Esophagus (tissue), 2 donors: ENCODE measurements around the gene HSD17B2. TPM values are rescaled to one million over a fixed set of nuclear protein-coding genes. Genes with fewer than 3 reads are reported as not detected.

Experiments used
- H3K27ac ChIP-seq, 2 donors: one replicate each; pipeline ENCODE4 v1.5.1; 2013; ENCODE audit warnings: low read depth in 2 of 2, mild to moderate bottlenecking in 2 of 2, inconsistent platforms in 1 of 2, low read length in 1 of 2, moderate library complexity in 1 of 2
- H3K27me3 ChIP-seq, 2 donors: one replicate each; pipeline ENCODE4 v1.6.1; 2013; ENCODE audit warnings: low read length in 2 of 2, control low read depth in 1 of 2, mild to moderate bottlenecking in 1 of 2; ENCODE audit not compliant: insufficient read depth in 2 of 2, control insufficient read depth in 1 of 2
- H3K36me3 ChIP-seq, 2 donors: one replicate each; pipeline ENCODE4 v1.6.1; 2013; ENCODE audit warnings: low read length in 1 of 2; ENCODE audit not compliant: control insufficient read depth in 2 of 2, insufficient read depth in 2 of 2
- H3K4me1 ChIP-seq, 2 donors: one replicate each; pipeline ENCODE4 v1.6.1; 2013; ENCODE audit warnings: low read length in 1 of 2; ENCODE audit not compliant: control insufficient read depth in 2 of 2, insufficient read depth in 2 of 2
- H3K4me3 ChIP-seq, 2 donors: one replicate each; pipeline ENCODE4 v1.5.1; 2013; ENCODE audit warnings: low read length in 2 of 2, mild to moderate bottlenecking in 2 of 2, low read depth in 1 of 2, moderate library complexity in 1 of 2
- H3K9me3 ChIP-seq, 2 donors: one replicate each; pipeline ENCODE4 v1.6.1; 2013; ENCODE audit warnings: mild to moderate bottlenecking in 2 of 2, low read depth in 1 of 2, low read length in 1 of 2, moderate library complexity in 1 of 2; ENCODE audit not compliant: control insufficient read depth in 2 of 2, insufficient read depth in 1 of 2
- WGBS, 2 donors: extraction: QIAGEN DNeasy Blood & Tissue Kit; methylation state at CpG; one replicate each; pipeline ENCODE4 v1.1.7; 2013; 5-methylcytosine and 5-hydroxymethylcytosine counted together
- polyA plus RNA-seq, 2 donors: library from polyadenylated mRNA; stranded (reverse); fragments of 200-250 nt; gene quantifications; one replicate each; pipeline ENCODE4 v1.2.3, GENCODE V29; 2013
- donor health status: healthy with polysubstance abuse.
- donor health status: Bipolar disorder and iron deficiency.

The HSD17B2 gene
- polyA plus RNA-seq, 2 donors, result 1.0 to 9.5 TPM

GRCh38 chr16:82051656-82052055 is 16.6 kb downstream of the HSD17B2 start:
- WGBS, 2 donors, result 78 to 83% methylated on average over 5 of the region's 5 CpGs
- no peaks in the 10 kb centered on the region for H3K27me3 ChIP-seq
- no peak overlapping the region for H3K4me3 ChIP-seq
- no peak overlapping the region for H3K27ac ChIP-seq
- peaks cover 2 to 4% of the 10 kb centered on the region in 2 donors for H3K4me1 ChIP-seq
- H3K36me3 ChIP-seq, result no peaks in the 10 kb centered on the region
- no peaks in the 10 kb centered on the region for H3K9me3 ChIP-seq

DNA sequence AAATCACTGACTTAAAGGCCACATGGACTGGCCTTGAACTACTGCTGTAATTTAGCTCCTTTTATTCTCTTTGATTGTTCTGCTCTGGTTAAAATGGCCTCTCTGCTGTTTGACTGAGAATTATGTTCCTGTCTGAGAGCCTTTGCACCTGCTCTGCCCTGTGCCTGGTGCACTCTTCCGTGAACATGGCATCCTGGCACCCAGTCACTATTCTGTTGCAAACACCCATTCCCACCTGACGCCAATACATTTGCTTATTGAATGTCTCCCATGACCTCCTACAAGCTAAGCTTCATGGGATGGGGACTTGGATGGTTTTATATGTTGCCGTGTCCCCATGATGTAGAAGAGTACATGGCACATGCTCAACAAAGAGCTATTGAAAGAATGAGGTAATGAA is 20.1 kb downstream of the HSD17B2 start:
- WGBS, 2 donors, result 93 to 94% methylated on average over 3 of the region's 3 CpGs
- Histone ChIP-seq H3K9me3 (no peaks in the 10 kb centered on the region), H3K4me1 (peaks cover 0 to 4% of the 10 kb centered on the region in 2 donors), H3K27ac (no peak overlapping the region), H3K27me3 (no peaks in the 10 kb centered on the region), H3K36me3 (no peaks in the 10 kb centered on the region), H3K4me3 (no peak overlapping the region)

DNA sequence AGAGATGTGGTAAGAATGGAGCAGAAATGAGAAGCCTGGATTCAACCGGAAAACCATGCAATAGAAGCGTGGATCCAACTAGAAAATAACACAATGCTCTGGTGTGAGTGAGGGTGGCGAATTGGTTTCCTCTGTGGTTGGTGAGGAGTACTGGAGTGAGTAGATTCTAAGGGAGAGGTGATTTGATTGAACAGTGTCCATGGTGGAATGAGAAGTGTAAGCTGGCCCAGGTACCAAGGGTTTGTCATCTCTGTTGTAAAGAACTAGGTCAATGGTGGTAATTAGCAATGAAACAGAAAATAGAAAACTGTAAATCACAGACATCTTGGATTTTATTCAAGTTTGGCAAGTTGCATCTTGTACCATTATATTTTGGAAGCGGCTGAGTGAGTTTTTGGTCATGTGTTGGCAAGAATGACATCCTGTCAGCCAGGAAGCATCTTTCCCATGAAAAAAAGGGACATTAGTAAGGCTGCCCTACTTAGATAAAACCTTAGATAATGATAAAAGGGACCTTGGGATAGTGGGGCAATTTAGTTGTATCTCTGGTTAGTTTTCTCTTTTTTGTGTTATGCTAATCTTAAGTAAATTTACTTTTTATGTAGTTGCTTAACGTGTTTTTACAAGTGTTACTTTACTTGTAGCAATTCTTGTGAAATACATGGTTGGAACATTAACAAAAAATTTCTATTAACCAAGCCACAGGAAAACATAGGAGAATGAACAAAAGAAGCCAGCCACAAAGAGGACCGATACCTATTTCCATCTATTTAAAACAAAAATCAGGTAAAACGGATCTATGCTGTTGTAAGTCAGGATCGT is 20.9 kb downstream of the HSD17B2 start:
- Histone ChIP-seq H3K4me1 (peaks cover 0 to 4% of the 10 kb centered on the region in 2 donors), H3K36me3 (no peaks in the 10 kb centered on the region), H3K27ac (peak overlapping the region; percentile 40 to 80), H3K27me3 (no peaks in the 10 kb centered on the region), H3K4me3 (no peak overlapping the region), H3K9me3 (no peaks in the 10 kb centered on the region)
- WGBS, 2 donors, result 51 to 66% methylated on average over 8 of the region's 8 CpGs

DNA sequence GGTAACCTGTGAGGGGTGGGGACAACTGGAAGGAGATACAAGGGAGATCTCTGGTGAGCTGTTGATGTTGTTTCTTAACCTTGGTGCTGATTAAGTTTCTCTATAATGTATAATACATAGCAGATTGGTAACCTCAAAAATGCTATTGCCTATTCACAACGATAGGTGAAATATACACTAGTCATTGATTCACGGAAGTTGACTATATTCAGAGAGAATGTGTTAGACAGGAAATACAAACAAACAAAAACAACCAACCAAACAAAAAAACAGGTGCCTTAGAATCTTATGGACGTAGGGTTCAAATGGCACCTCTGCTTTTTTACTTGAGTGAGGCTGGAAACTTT is 21.5 kb downstream of the HSD17B2 start:
- WGBS, 2 donors, result 63 to 75% methylated on average over 3 of the region's 3 CpGs
- H3K27me3 ChIP-seq, result no peaks in the 10 kb centered on the region
- no peaks in the 10 kb centered on the region for H3K36me3 ChIP-seq
- H3K27ac ChIP-seq, result peak overlapping the region; percentile 40 to 67
- peaks cover 0 to 4% of the 10 kb centered on the region in 2 donors for H3K4me1 ChIP-seq
- no peaks in the 10 kb centered on the region for H3K9me3 ChIP-seq
- H3K4me3 ChIP-seq, result no peak overlapping the region

DNA sequence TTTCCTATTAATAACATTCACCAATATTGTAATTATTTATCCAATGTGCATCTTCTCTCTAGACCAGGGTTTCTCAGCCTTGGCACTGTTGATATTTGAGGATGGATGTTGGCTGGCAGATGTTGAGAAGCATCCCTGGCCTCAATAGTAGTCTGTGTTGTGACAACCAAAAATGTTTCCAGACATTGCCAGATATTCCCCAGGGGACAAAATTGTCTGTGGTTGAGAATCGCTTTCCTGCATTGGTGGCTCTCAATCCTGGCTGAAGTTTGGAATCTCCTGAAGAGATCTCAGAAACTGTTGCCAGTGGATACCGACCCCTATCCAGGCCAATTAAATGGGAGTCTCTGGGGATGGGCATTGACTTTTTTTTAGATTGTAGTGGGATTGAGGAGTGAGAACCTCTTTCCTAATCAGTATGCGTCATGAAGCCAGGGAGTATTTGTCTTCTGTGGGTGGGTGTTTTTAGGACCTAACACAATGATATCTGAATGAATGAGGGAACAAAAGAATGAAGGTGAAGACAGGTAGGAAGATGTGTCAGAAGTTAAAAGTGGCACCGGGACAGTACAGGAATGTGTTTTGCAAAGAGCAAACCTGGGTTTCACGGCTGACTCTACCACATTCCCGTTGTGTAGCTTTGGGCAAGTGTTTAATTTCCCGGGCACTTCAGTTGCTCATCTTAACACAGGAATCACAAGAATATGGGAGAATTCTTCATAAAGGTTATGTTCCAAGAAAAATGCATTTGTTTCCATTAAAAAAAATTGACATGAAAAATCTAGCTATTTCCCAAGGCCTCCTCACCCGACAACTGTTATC is 24.3 kb downstream of the HSD17B2 start:
- H3K4me1 ChIP-seq, result peaks cover 3 to 9% of the 10 kb centered on the region in 2 donors

DNA sequence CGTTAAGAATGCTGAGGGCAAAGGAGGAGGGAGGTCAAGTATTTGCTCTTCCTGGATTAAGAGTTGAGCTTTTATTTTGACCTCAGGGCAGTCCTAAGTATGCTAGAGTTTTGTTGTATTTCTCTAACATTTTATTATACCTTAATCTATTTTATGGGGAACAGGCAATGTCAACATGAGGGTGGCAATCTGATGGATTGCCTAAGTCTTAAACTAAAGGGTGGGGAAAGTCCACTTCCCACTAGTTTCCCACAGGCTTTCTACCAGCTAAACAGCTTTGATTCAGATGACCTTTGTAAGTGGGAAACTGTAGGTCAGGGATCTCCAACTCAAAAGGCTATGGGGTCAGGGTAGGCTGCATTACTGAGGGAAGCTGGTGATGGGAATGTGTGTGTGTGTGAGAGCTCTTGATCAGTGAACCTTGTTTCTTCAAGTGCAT is 24.9 kb downstream of the HSD17B2 start:
- Histone ChIP-seq H3K27ac (no peak overlapping the region), H3K4me3 (no peak overlapping the region), H3K36me3 (no peaks in the 10 kb centered on the region), H3K27me3 (no peaks in the 10 kb centered on the region), H3K9me3 (no peaks in the 10 kb centered on the region), H3K4me1 (peaks cover 3 to 6% of the 10 kb centered on the region in 2 donors)
- WGBS, 2 donors, result 46 to 58% methylated on average over 1 of the region's 1 CpG

More for the DNA sequence above, 24.3 kb downstream of the HSD17B2 start:
- H3K27me3 ChIP-seq, result no peaks in the 10 kb centered on the region
- H3K36me3 ChIP-seq, result no peaks in the 10 kb centered on the region
- no peaks in the 10 kb centered on the region for H3K9me3 ChIP-seq
- 65 to 74% methylated on average over 8 of the region's 8 CpGs for WGBS, 2 donors
- H3K4me3 ChIP-seq, result no peak overlapping the region
- H3K27ac ChIP-seq, result no peak overlapping the region

DNA sequence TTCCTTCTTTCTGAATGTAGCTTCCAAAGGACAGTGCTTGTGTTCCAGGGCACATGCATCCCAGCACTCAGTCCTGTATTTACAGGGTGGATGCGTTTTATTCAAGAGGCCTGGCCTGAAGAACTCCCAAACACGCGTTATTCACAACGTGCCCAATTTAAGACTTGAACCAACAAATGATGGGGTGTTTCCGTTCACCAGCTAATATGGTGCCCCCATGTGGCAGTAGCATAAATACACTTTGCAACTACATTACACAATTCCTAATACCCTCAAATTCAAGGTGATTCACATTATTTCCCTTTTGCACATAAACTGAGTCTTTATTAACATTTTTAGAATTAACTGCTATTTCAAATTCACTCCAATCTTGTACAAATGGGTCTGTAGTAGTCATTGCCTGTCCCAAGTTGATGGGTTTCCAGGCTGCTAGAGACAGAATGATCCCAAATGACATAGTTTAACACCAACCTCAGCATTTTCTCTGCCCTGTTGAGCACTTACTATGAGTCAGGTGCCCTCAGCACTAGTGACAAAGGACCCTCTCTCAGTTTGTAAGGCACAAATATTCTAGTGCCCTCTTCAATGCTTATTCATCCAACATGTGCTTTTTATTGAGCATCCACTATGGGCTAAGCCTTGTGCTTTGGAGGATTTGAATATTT is 26.9 kb downstream of the HSD17B2 start:
- Histone ChIP-seq H3K27ac (peak overlapping the region; percentile 21 to 45), H3K36me3 (no peaks in the 10 kb centered on the region), H3K4me1 (peaks cover 5 to 6% of the 10 kb centered on the region in 2 donors), H3K27me3 (no peaks in the 10 kb centered on the region), H3K4me3 (no peak overlapping the region), H3K9me3 (no peaks in the 10 kb centered on the region)
- WGBS, 2 donors, result 41 to 53% methylated on average over 5 of the region's 5 CpGs

DNA sequence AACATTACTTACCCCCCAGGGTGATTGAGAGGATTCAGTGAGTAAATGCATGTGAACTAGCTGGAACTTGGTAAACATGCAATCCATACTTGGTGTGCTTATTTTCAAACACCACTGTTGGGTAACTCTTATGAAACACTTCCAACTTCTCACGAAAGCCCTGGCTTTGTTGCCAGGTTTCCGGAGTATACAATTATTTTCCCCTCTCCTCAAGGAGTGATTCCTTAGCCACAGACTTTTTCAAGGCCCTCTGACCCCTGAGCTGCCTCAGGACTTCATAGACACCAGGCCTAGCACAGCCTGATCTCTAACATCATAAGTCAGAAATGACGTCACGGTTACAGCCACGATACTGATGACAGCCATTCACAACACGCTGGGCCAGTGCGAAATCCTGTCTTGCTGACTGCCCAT is 27.6 kb downstream of the HSD17B2 start:
- WGBS, 2 donors, result 61 to 72% methylated on average over 7 of the region's 7 CpGs
- Histone ChIP-seq H3K36me3 (no peaks in the 10 kb centered on the region), H3K27ac (peak overlapping the region; percentile 30 to 76), H3K4me1 (peaks cover 5 to 6% of the 10 kb centered on the region in 2 donors), H3K4me3 (no peak overlapping the region), H3K27me3 (no peaks in the 10 kb centered on the region), H3K9me3 (no peaks in the 10 kb centered on the region)

DNA sequence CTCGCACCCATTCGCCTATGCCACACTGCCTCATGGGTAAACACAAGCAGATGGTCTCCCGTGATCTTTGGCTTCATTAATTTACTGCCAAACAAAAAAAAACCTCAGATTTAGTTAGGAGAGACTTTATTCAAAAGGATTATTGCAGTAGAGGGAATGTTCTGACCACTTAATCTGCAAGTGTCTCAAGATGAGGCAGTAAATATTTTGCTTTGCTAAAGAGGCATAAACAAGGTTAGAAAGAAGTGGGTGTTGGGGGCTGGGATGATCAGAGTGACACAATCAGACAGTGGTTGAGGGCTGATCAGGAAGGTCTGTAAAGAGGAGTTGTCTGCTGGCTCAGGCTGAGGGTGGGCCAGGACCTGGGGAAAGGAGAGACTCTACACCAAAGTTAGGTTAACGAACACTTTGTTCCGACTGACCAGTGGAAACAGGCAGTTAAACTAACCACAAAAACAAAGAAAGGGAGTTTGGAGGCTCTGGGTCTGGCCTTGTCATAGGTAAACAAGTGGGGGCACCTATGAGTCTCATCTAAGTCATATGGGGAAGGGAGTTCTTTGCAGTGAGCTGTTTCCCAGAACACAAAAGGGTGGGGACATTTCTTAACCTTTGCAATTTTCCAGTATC is 28.5 kb downstream of the HSD17B2 start:
- Histone ChIP-seq H3K27me3 (no peaks in the 10 kb centered on the region), H3K4me3 (no peak overlapping the region), H3K36me3 (no peaks in the 10 kb centered on the region), H3K27ac (peak overlapping the region in 1 of 2 donors; percentile 78), H3K4me1 (peaks cover 5 to 6% of the 10 kb centered on the region in 2 donors), H3K9me3 (no peaks in the 10 kb centered on the region)
- 55 to 57% methylated on average over 5 of the region's 5 CpGs for WGBS, 2 donors
